HEK293T (cell line): ENCODE data around the gene PHB1.

Experiments used
- CTCF ChIA-PET: fragments of 350-600 bp; formaldehyde crosslinking; extraction: SDS; loops from one replicate; lab custom pipeline; 2021; ENCODE audit warnings: antibody characterized with exemption, inconsistent platforms; lab: Yijun Ruan, JAX
- POLR2A ChIA-PET: fragments of 350-600 bp; formaldehyde crosslinking; extraction: SDS; loops from one replicate; lab custom pipeline; 2020; ENCODE audit warnings: antibody characterized with exemption, inconsistent platforms; lab: Yijun Ruan, JAX
- DNase-seq: peaks from one replicate; pipeline ENCODE4 v3.0.0; 2012; ENCODE audit warnings: mixed read lengths; ENCODE audit errors: extremely low spot score
- ARNT ChIP-seq: fragments of 450-650 bp; IDR thresholded peaks from 2 replicates; pipeline ENCODE4 v1.6.1; 2017; ENCODE audit warnings: mild to moderate bottlenecking
- BHLHE40 ChIP-seq: fragments of 450-650 bp; IDR thresholded peaks from 2 replicates; pipeline ENCODE4 v1.6.1; 2016; ENCODE audit warnings: mild to moderate bottlenecking, moderate library complexity, borderline replicate concordance
- CTBP1 ChIP-seq: fragments of 450-650 bp; IDR thresholded peaks from 2 replicates; pipeline ENCODE4 v1.6.1; 2016; ENCODE audit warnings: borderline replicate concordance
- ELF4 ChIP-seq: fragments of 450-650 bp; IDR thresholded peaks from 2 replicates; pipeline ENCODE4 v1.6.1; 2017; ENCODE audit warnings: antibody characterized with exemption
- FOXA1 ChIP-seq: fragments of 450-650 bp; IDR thresholded peaks from 2 replicates; pipeline ENCODE4 v1.6.1; 2016; ENCODE audit warnings: mild to moderate bottlenecking
- FOXK2 ChIP-seq: fragments of 450-650 bp; IDR thresholded peaks from 2 replicates; pipeline ENCODE4 v1.6.1; 2016; ENCODE audit warnings: mild to moderate bottlenecking
- FOXM1 ChIP-seq: fragments of 450-650 bp; IDR thresholded peaks from 2 replicates; pipeline ENCODE4 v1.6.1; 2017; ENCODE audit warnings: mild to moderate bottlenecking, borderline replicate concordance
- HDGF ChIP-seq: fragments of 450-650 bp; IDR thresholded peaks from 2 replicates; pipeline ENCODE4 v1.6.1; 2017; ENCODE audit warnings: antibody characterized with exemption, borderline replicate concordance
- L3MBTL2 ChIP-seq: fragments of 450-650 bp; conservative IDR thresholded peaks from 2 replicates; pipeline ENCODE4 v1.6.1; 2016; ENCODE audit warnings: mild to moderate bottlenecking
- LEF1 ChIP-seq: fragments of 450-650 bp; IDR thresholded peaks from 2 replicates; pipeline ENCODE4 v1.6.1; 2017; ENCODE audit warnings: mild to moderate bottlenecking, borderline replicate concordance
- NFRKB ChIP-seq: fragments of 450-650 bp; IDR thresholded peaks from 2 replicates; pipeline ENCODE4 v1.6.1; 2016; ENCODE audit warnings: mild to moderate bottlenecking, moderate library complexity
- SP1 ChIP-seq: fragments of 450-650 bp; IDR thresholded peaks from 2 replicates; pipeline ENCODE4 v1.6.1; 2017
- SUZ12 ChIP-seq: fragments of 450-650 bp; IDR thresholded peaks from 2 replicates; pipeline ENCODE4 v1.6.1; 2016; ENCODE audit warnings: mild to moderate bottlenecking
- TARDBP ChIP-seq: fragments of 450-650 bp; IDR thresholded peaks from 2 replicates; pipeline ENCODE4 v1.6.1; 2016
- ZNF384 ChIP-seq: fragments of 450-650 bp; IDR thresholded peaks from 2 replicates; pipeline ENCODE4 v1.6.1; 2016
- TF ChIP-seq, protein P1 (sequence below): fragments of 450-650 bp; IDR thresholded peaks from 2 replicates; pipeline ENCODE4 v1.6.1; 2016

PHB1 gene

DNA sequence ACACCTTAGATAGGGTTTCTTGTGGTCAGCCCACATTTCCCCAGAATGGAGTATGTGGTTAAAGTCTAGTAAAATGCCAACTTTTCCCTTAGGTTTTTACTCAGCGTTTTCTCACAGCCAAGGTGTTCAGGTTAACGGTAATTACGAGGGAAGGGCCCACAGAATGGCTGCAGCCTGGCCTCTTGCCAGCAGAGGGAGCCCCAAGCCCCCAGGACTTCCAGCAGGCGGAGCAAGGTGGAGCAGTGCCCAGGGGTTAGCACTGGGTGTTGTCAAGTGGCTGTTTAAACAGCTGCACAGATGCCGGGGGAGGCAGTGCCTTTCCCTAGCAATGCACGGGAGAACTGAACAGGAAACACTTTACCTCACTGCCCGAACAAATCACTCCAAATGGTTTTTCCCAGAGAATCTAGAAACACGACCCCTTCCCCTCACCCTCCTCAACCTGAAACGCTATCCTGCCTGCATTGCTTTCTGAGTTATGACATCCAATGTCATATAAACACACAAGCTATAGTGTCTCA is 6.6 kb downstream of the PHB1 start:
- ChIA-PET CTCF (interaction anchor here (0.5 to 2.3 kb wide), 14 partner anchors 9 to 274 kb away, joined by 3 to 41 read pairs (median 3); no protein-coding TSS in a partner anchor), POLR2A (interaction anchor here (1.5 kb wide), 1 partner anchor 144 kb away, joined by 3 read pairs; no protein-coding TSS in a partner anchor)
- TF ChIP-seq FOXA1 (no peak), FOXM1 (no peak), SP1 (no peak)
- peak; percentile 90 for DNase-seq

DNA sequence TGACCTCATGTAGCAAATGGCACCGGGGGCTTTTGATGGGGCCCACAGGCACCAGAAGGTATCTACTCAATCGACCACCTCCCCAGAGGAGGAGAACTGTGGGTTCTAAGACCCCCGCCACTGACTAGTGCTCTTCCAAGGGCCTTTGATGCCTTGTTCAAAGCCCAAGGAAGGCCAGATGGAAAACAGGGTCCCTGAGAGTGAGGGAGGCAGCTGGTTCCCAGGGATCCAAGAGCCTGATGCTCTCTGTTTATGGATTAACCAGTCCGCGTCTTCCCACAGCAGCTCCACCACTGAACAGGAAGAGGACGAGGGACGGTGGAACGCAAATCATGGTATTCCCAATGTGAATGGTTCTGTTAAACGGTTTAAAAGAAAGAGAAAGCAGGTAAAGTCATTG is 7.6 kb downstream of the PHB1 start:
- no peak for DNase-seq
- TF ChIP-seq BHLHE40 (no peak), HDGF (no peak), FOXM1 (no peak), NFRKB (no peak), LEF1 (no peak), FOXK2 (no peak), L3MBTL2 (no peak), SUZ12 (no peak), ARNT (no peak), TARDBP (no peak), SP1 (no peak), ZNF384 (no peak)
- TF ChIP-seq, protein P1, sequence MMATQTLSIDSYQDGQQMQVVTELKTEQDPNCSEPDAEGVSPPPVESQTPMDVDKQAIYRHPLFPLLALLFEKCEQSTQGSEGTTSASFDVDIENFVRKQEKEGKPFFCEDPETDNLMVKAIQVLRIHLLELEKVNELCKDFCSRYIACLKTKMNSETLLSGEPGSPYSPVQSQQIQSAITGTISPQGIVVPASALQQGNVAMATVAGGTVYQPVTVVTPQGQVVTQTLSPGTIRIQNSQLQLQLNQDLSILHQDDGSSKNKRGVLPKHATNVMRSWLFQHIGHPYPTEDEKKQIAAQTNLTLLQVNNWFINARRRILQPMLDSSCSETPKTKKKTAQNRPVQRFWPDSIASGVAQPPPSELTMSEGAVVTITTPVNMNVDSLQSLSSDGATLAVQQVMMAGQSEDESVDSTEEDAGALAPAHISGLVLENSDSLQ, result no peak
- POLR2A ChIA-PET, result interaction anchor here (1.5 kb wide), 1 partner anchor 145 kb away, joined by 3 read pairs; no protein-coding TSS in a partner anchor
- CTCF ChIA-PET, result interaction anchor here (1.0 to 2.3 kb wide), 4 partner anchors 8 to 275 kb away, joined by 3 to 41 read pairs (median 7); no protein-coding TSS in a partner anchor

DNA sequence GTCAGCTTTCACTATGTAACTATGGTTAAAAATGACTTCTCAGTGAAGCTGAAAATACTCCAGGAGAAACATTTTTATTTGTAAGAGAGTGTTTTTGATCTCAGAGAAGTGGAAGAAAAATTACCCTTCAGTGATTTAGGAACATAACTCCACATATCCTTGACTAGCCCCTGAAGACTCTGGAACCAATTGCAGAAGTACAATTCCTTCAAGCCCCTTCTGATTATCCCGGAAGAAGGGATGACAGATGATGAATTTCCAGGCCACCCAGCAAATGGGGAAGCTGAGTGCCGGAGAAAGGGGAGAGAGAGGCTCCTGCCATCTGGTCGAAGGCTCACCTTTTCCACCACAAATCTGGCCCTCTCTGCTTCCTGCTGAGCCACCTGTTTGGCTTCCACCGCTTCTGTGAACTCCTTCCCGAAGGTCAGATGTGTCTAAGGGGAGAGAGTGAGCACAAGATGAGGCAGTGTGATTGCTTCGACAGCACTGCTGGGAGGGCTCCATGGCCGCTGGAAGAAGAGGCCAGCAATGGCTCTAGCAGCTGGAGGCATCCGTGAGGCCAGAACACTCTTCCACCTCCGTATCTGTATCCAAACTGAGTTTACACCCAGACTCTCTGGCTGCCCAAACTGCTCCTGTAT is 8.1 kb downstream of the PHB1 start:
- DNase-seq, result no peak
- POLR2A ChIA-PET, result no interaction called here
- TF ChIP-seq SUZ12, result no peak
- TF ChIP-seq FOXK2, result no peak
- no peak for TF ChIP-seq LEF1
- TF ChIP-seq FOXA1, result no peak
- TF ChIP-seq NFRKB, result no peak
- TF ChIP-seq FOXM1, result no peak
- no peak for TF ChIP-seq SP1
- no peak for TF ChIP-seq BHLHE40
- TF ChIP-seq, protein P1, result no peak
- CTCF ChIA-PET, result interaction anchor here (2.0 to 2.3 kb wide), 2 partner anchors 36 to 150 kb away, joined by 5 to 41 read pairs; no protein-coding TSS in a partner anchor

DNA sequence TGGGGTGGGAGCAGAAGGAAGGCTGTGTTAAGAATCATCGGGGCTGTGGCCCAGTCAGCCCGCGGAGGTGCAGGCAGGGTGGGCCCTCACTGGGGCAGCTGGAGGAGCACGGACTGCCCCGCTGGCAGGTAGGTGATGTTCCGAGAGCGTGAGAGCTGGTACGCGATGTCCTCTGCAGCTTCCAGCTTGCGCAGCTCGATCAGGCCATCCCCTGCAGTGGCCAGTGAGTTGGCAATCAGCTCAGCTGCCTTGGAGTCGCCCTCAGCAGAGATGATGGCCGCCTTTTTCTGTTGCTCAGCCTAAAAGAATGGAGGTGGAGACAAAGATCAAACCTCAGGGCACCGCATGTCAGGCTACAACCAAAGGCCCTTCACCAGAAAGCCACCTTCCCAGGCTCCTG is 9.8 kb downstream of the PHB1 start:
- DNase-seq, result no peak
- CTCF ChIA-PET, result no interaction called here
- TF ChIP-seq, protein P1, result no peak
- TF ChIP-seq ZNF384, result no peak
- no peak for TF ChIP-seq HDGF
- TF ChIP-seq FOXA1, result no peak
- no peak for TF ChIP-seq TARDBP
- no peak for TF ChIP-seq FOXM1
- no peak for TF ChIP-seq LEF1
- POLR2A ChIA-PET, result no interaction called here

DNA sequence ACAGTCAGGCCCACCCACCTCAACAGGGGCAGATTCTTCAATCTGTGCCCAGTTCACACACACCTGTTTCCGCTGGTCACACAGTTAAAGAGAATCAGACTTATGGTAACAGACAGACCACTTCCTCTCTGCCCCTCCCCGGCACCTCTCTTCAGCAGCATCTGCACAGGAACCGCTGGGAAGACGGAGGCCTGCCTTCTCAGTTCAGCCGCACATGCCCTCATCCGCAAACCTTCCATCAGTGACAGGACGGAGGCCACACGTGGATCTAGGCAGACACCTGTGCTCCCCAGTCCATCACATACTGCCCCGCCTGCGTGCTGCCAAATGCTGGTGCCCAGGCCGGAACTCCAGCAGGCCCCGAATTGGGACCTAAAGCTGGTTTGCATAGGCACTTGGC is 10.3 kb downstream of the PHB1 start:
- POLR2A ChIA-PET, result no interaction called here
- no peak for DNase-seq
- CTCF ChIA-PET, result no interaction called here
- TF ChIP-seq FOXA1, result no peak
- TF ChIP-seq TARDBP, result no peak
- no peak for TF ChIP-seq SUZ12
- TF ChIP-seq LEF1, result no peak
- TF ChIP-seq L3MBTL2, result no peak

DNA sequence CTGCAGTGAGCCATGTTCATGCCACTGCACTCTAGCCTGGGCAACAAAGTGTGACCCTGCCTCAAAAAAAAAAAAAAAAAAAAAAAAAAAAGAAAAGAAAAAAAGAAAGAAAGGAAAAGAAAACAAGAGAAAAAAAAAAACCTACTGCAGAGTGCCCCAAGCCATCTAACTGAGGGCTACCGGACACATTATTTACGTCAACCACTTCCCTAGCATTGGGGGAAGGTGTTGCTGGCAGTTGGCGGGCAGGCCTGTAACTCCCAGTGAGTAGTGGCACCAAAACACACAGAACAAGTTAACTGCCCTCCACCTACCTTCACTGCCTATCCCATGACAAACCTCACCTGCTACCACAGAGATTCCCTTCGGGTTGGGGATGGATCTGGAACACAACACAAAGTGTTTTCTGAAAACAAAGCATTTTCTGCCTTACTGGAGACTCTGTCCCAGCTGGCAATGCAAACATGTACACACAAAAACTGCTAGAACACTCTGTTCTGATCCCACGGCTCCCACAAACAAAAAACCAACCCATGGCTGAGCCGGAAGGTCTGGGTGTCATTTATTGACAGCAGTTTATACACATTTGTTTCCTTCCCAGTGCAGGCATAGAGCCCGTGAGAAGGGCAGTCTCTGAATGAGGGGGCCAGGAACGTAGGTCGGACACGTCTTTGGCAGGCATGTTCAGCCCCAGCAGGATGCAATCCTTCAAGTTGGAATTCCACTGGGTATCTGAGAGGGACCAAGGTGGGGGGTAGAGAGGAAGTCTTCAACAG is 11.0 kb downstream of the PHB1 start:
- ChIA-PET POLR2A (no interaction called here), CTCF (no interaction called here)
- DNase-seq, result no peak
- TF ChIP-seq CTBP1 (no peak), ARNT (no peak), NFRKB (no peak), ELF4 (no peak), FOXM1 (no peak), FOXA1 (no peak), SP1 (no peak), ZNF384 (no peak), L3MBTL2 (no peak), TARDBP (no peak), FOXK2 (no peak), BHLHE40 (no peak), SUZ12 (no peak), HDGF (no peak), LEF1 (no peak)
- TF ChIP-seq, protein P1, result no peak
